ENCODE results near the gene SDR42E2.

GRCh38 chr16:22222998-22223397 is 60.7 kb downstream of the SDR42E2 start:
- TF ChIP-seq CTCF (IDR thresholded peaks at IDR 0.05) (no peak), MYC (IDR thresholded peaks at IDR 0.05; ENCODE audit: borderline replicate concordance, low read length) (no peak), ESRRA (IDR thresholded peaks at IDR 0.05; ENCODE audit: borderline replicate concordance, low read length) (no peak), EP300 (IDR thresholded peaks at IDR 0.05) (no peak), HOXB5 (CRISPR knock-in tag; IDR thresholded peaks at IDR 0.05) (no peak), CEBPB (IDR thresholded peaks at IDR 0.05) (no peak), POLR2A (IDR thresholded peaks at IDR 0.05; ENCODE audit: low read length) (no peak), CHD2 (IDR thresholded peaks at IDR 0.05; ENCODE audit: low read length, partially characterized antibody) (no peak), MAZ (IDR thresholded peaks at IDR 0.05; ENCODE audit: borderline replicate concordance, low read depth, low read length) (no peak), JUNB (IDR thresholded peaks at IDR 0.05) (no peak)
- TF ChIP-seq, protein P1, sequence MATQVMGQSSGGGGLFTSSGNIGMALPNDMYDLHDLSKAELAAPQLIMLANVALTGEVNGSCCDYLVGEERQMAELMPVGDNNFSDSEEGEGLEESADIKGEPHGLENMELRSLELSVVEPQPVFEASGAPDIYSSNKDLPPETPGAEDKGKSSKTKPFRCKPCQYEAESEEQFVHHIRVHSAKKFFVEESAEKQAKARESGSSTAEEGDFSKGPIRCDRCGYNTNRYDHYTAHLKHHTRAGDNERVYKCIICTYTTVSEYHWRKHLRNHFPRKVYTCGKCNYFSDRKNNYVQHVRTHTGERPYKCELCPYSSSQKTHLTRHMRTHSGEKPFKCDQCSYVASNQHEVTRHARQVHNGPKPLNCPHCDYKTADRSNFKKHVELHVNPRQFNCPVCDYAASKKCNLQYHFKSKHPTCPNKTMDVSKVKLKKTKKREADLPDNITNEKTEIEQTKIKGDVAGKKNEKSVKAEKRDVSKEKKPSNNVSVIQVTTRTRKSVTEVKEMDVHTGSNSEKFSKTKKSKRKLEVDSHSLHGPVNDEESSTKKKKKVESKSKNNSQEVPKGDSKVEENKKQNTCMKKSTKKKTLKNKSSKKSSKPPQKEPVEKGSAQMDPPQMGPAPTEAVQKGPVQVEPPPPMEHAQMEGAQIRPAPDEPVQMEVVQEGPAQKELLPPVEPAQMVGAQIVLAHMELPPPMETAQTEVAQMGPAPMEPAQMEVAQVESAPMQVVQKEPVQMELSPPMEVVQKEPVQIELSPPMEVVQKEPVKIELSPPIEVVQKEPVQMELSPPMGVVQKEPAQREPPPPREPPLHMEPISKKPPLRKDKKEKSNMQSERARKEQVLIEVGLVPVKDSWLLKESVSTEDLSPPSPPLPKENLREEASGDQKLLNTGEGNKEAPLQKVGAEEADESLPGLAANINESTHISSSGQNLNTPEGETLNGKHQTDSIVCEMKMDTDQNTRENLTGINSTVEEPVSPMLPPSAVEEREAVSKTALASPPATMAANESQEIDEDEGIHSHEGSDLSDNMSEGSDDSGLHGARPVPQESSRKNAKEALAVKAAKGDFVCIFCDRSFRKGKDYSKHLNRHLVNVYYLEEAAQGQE (IDR thresholded peaks at IDR 0.05): no peak
- TF ChIP-seq, protein P2, sequence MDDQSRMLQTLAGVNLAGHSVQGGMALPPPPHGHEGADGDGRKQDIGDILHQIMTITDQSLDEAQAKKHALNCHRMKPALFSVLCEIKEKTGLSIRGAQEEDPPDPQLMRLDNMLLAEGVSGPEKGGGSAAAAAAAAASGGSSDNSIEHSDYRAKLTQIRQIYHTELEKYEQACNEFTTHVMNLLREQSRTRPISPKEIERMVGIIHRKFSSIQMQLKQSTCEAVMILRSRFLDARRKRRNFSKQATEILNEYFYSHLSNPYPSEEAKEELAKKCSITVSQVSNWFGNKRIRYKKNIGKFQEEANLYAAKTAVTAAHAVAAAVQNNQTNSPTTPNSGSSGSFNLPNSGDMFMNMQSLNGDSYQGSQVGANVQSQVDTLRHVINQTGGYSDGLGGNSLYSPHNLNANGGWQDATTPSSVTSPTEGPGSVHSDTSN (IDR thresholded peaks at IDR 0.05): no peak
- TF ChIP-seq, protein P3, sequence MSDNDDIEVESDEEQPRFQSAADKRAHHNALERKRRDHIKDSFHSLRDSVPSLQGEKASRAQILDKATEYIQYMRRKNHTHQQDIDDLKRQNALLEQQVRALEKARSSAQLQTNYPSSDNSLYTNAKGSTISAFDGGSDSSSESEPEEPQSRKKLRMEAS (IDR thresholded peaks at IDR 0.05): no peak

All from A549 (cell line).